Hypothalamus (tissue), 51 donors: ENCODE data around the gene MBD3L3.
A peak's percentile ranks its signal among the peaks of the same experiment; 100 is the strongest.
"Not testable (repeated sequence)": the region's sequence is repeated elsewhere in the genome, so short reads cannot be mapped to it uniquely, and the experiment has no call there.

ENCODE experiments used
- DNase-seq, 51 donors: peaks; one replicate each; lab custom pipeline; 2025; lab: John Stamatoyannopoulos, UW

MBD3L3 gene

GRCh38 chr19:7058576-7058975 is at the start of gene MBD3L3:
Gene MBD3L3 (minus strand): TSS chr19:7058676. CDS start chr19:7058605, 71 bp downstream.
- not testable (repeated sequence) for DNase-seq

GRCh38 chr19:7106711-7107657 is 48.5 kb upstream of the MBD3L3 start:
- no peak for DNase-seq

- peak in 7 of 51 donors; percentile 4 to 18 (median 6) for DNase-seq
These were observed 46.4 kb upstream of the MBD3L3 start for GRCh38 chr19:7104747-7105447.

GRCh38 chr19:7101498-7102253 is 43.2 kb upstream of the MBD3L3 start:
- DNase-seq, result no peak

GRCh38 chr19:7099597-7099921 is 41.1 kb upstream of the MBD3L3 start:
- DNase-seq, result no peak

GRCh38 chr19:7098701-7099596 is 40.5 kb upstream of the MBD3L3 start:
- peak; percentile 72 to 100 (median 91) for DNase-seq

- no peak for DNase-seq
These were observed 39.6 kb upstream of the MBD3L3 start for GRCh38 chr19:7098096-7098495.

GRCh38 chr19:7088999-7089398 is 30.5 kb upstream of the MBD3L3 start:
- no peak for DNase-seq

- no peak for DNase-seq
These were observed 24.8 kb upstream of the MBD3L3 start for GRCh38 chr19:7083076-7083956.

- no peak for DNase-seq
These were observed 19.5 kb upstream of the MBD3L3 start for GRCh38 chr19:7078008-7078407.

- no peak for DNase-seq
These were observed 17.7 kb upstream of the MBD3L3 start for GRCh38 chr19:7076151-7076550.

GRCh38 chr19:7074705-7075282 is 16.3 kb upstream of the MBD3L3 start:
- DNase-seq, result no peak

GRCh38 chr19:7072541-7072940 is 14.1 kb upstream of the MBD3L3 start:
- no peak for DNase-seq

- no peak for DNase-seq
These were observed 11.4 kb upstream of the MBD3L3 start for GRCh38 chr19:7069904-7070226.

GRCh38 chr19:7069042-7069903 is 10.8 kb upstream of the MBD3L3 start, which contains the start of gene ZNF557:
Gene ZNF557 (plus strand): TSS chr19:7069703. CDS start chr19:7075075, 5,372 bp downstream.
- peak; percentile 65 to 100 (median 96) for DNase-seq

GRCh38 chr19:7068599-7068998 is 10.1 kb upstream of the MBD3L3 start:
- no peak for DNase-seq

GRCh38 chr19:7067716-7068115 is 9.2 kb upstream of the MBD3L3 start:
- DNase-seq, result no peak

GRCh38 chr19:7067122-7067521 is 8.6 kb upstream of the MBD3L3 start:
- peak in 2 of 51 donors; percentile 0 to 2 for DNase-seq
